ENCODE measurements around the gene ALKBH4.
"Not testable (repeated sequence)": the region's sequence is repeated elsewhere in the genome, so short reads cannot be mapped to it uniquely, and the experiment has no call there.

Gene ALKBH4

DNA sequence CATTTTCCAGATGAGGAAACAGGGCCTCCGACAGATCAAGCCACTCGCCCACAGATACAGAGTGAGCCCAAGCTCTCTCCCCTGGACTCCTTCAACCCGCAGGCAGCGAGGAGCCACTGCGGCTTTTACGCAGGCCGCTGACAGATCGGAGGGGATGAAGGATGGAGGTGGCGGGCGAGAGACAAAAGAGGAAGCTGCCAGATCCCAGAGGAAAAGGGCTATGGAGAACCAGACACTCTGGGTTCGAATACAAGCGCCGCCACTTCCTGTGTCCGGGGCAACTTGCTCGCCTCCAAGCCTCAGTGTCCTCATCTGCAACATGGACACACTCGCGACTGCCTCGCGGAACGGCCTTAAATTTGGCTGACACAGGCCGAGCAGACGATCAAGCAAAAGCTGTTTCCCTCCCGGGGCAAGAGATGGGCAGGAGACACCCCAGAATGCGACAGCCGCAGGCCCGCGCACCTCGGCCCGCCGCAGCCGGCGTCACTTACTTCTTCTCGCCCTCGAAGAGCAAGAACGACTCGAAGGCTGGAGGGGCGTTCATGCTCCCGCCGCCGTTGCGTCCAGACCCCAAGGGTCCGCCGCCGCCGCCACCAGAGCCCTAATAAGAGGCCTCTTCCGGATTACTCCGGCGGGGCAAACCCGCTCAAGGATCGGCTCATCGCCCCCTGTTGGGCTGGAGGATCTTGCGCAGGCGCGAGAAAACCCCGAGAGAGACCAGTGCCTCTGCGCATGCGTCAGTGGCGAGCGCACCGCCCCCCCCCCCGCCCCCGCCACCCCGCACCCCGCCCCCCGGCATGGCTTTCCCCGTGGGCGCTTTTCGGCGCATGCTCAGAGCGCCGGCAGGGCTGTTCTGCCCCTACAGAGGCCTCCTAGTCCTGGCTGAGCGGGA lies 13.9 kb upstream of the ALKBH4 start, which contains the start of gene POLR2J:
TSS of gene POLR2J (minus strand) at position 609 of the 895 bp plus-strand sequence. CDS start at position 547, 62 bp downstream.
- not testable (repeated sequence) for DNase-seq

DNA sequence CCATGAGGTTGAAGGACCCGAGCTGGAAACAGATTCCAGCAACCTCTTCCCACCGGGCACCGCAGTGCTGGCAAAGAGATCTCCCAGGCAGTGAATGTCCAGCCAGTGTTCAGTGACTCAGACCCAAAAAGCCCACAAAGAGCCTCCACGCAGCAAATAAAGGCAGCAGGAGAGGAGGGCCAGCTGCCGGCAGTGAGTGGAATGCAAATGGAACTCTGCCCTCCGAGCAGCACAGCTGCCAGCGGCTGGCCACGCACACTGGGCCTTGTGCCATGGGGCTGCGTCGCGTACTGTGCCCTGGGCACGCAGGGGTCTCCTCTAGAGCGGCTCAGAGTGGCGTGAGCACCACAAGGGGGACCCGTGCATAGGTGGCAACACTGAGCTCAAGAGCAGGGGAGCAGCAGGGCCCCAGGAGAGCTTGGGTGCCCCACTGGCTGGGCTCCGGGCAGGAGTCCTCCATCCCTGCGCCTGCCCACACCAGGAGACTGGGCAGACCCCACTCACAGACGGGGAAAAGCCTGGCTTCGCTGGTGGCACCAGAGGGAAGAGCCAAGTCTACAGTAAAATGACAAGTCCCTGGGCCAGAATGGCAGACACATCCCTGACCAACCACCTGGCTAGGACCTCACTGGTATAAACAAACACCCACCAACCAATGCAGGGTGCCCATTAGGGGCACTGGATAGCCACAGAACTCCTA lies 10.2 kb upstream of the ALKBH4 start:
- DNase-seq = not testable (repeated sequence)

DNA sequence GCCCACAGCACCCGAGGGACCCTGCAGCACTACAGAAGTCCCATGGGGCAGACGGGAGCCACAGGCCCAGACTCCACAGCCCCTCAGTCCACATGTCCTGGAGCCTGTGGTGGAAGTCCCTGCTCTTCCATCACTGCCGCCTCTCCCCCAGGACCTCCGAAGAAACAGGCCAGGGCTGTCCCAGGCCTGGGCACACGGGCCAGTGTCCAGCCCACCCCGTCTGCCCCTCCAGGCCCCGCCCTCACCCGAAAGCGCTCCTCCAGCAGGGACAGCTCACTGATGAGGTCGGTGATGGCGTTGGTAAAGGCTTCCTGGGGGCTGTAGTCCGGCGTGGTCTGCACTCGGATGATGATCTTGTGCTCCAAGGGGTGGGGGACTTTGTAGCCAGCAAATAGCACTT lies 9.5 kb upstream of the ALKBH4 start:
- not testable (repeated sequence) for DNase-seq

DNA sequence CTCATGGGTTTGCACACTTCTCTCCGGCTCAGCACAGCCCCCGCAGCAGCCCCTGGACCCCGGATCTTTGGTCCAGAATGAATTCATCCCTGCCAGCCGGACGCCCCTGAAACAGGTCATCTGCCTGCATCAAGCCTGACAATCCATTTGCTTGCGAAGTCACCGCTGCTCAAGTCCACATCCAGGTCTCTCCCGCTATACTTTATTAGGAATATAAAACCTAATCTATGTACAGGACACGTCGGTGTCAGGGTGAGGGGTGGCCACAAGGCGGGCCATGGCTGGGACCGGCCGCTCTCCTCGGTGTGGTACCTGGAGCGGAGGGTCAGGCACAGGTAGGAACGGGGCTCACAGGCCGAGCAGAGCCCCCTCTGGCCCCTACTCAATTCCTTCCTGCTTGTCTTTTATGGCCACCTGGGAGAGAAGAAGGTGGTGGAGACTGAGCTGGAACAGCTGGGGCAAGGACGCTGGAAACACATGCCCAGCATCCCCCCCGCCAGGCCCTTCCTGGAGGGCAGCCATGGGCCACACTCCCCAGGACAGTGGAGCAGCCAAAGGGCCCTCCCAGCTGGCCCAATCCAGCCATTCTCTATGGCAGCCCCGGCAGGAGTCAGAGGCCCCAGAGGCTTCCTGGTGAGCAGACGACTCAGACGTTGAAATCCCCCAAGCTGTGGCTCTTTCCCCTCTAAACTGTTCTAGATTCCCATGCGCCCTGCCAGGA lies 8.8 kb upstream of the ALKBH4 start:
- no peak for DNase-seq

DNA sequence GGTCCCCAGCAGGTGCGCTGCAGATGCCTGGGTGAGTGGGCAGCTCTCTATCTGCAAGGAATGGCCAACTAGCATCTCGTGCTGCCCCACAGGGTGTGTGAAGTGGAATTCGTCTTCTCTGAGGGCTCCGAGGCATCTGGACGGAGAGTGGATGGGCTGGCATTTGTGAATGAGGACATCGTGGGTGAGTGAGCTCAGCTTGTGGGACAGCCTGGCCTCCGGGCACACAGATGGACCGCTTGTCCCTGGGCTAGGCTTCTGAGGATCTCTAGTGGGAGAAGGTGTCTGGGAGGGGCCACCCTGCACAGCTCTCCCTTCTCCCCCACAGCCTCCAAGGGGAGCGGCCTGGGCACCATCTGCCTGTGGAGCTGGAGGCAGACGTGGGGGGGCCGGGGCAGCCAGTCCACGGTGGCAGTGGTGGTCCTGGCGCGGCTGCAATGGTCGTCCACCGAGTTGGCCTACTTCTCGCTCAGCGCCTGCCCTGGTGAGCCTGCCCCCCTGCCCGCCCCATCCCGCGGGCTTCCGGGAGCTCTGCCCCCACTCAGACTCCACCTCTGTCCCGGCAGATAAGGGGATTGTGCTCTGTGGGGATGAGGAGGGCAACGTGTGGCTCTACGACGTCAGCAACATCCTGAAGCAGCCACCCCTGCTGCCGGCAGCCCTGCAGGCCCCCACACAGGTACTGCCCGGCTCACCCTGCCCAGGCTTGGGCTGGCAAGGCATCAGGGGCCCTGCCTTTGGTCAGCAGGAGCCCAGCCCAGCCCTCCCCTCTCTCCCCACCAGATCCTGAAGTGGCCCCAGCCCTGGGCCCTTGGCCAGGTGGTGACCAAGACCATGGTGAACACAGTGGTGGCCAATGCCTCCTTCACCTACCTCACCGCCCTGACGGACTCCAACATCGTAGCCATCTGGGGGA lies 7.7 kb upstream of the ALKBH4 start:
- no peak for DNase-seq

DNA sequence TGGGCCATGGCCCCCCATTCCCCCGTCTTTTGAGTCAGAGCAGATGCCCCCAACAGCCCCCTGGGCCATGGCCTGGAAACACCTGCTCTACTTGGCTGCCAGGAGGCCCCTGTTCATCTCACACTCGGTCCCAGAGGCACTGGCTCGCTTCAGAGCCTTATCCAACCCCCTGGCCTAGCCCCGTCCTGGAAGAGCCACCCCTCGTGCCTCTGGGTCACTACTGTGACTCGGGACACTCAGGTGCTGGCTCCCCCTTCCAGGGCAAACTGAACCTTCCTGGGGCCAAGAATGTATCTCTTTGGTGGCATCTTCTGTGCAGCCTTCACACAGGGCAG lies 7.1 kb upstream of the ALKBH4 start:
- DNase-seq = no peak

DNA sequence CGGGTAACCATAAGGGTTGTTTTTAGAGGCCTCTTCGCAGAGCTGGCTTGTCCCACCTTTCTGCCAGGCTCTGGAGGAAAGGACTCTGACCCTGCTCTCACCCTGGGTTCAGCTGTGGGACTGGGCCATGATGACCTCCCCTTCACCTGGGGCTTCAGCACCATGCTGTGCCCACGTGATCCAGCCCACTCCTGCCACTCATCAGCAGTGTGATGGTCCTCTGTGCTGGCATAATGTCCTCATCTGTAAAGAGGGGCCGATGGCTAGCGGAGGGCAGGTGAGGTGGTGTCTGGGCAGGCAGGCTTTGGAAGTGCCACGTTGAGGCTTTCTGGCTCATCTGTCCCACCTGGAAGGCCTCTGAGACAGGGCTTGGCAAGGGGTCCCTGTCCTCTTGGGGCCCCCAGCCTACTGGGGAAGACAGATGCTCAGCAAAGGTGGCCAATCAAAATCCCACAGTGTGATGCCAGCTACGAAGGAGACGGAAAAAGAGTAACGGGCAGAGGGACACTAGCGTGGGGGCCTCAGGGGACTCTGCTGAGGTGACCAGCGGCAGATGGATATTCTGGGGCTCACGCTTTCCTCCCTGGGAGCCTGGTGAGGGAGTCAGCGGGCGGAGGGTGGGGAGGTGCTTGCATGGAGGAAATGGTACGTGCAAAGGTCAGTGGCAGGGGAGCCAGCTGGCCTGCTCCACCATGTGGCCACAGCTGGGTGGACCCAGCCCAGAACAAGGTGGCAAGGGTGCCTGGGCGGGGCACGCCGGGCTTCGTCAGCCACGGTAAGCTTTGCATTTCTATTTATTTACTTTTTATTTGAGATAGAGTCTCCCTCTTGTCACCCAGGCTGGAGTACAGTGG lies 5.5 kb upstream of the ALKBH4 start:
- DNase-seq = no peak

DNA sequence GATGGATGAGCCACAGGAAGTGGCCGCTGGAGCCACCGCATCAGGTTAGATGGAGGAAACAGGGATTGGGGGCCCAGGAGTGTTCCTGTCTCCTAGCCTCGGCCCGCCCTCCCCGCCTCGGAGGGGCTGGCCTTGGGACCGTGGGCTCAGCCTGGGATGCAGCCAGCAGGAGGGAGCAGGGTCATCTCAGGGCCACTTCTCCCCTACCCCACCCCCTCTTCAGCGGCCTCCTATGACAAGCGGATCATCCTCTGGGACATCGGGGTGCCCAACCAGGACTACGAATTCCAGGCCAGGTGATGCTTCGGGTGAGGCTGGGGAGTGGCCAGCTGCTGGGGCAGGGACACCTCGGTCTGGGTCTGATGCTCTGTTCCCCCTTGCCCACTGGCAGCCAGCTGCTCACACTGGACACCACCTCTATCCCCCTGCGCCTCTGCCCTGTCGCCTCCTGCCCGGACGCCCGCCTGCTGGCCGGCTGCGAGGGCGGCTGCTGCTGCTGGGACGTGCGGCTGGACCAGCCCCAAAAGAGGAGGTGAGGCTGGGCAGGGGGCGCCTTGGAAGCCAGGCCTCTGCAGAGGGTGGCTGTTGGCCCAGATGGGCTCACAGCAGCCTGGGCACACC lies 4.8 kb upstream of the ALKBH4 start:
- DNase-seq = no peak

DNA sequence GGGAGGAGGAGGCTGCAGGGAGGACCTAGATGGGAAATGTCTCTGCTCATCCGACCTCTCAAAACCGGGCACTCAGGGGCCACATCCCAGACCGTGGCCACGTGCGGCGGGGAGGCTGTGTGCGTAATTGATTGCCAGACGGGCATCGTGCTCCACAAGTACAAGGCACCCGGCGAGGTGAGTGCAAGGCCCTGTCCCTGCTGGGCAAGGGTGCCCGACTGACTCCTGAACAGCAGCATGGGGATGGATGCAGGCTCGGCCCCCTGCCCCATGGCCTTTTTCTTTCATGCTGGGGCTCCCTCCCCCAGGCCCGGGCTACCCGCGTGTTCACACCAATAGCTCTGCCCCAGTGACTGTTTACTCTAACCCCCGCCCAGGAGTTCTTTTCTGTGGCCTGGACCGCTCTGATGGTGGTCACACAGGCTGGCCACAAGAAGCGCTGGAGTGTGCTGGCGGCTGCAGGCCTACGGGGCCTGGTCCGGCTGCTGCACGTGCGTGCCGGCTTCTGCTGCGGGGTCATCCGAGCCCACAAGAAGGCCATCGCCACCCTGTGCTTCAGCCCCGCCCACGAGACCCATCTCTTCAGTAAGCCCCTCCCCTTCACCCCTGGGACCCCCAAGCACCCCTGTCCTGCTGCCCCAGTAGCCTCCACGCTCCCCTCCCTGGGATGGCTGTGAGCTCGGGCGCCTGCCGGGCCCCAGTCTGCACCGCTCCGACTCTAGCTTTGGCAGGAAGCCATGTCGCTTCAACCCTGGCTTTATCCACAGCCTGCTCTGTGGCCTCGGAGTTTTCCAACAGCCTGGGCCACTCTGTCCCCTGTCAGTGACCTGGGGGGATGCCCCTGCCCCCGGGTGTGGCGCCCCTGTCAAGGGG lies 4.1 kb upstream of the ALKBH4 start:
- DNase-seq = no peak

DNA sequence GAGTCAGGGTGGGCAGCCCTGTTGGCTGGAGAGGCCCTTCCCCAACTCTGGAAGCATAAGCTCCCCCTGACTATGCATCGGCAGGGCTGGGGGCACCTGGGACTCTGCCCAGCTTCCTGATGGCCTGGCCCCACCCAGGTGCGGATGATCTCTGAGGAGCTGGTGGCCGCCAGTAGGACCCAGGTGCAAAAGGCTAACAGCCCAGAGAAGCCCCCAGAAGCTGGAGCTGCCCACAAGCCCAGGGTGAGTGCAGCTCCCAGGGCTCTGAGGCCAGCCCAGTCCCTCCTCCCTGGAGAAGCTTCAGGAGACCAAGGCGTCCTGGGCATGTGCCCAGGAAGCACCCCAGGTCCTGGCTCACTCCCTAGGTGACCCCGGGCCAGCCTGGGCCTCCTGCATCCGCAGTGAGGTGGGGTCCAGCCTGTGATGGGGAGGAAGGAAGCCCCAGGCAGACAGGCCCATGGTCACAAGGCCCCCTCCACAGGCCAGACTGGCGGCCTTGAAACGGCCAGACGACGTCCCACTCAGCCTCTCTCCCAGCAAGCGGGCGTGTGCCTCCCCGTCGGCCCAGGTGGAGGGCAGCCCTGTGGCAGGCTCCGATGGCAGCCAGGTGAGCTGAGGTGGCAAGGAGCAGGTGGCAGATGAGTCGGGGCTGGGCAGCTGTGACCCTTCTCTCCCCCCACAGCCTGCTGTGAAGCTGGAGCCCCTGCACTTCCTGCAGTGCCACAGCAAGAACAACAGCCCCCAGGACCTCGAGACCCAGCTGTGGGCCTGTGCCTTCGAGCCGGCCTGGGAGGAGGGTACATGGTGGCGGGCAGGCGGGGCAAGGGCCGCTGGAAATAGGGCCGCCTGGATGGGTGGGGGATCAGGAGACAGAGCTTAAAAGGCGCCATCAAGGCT lies 3.2 kb upstream of the ALKBH4 start:
- DNase-seq = no peak

DNA sequence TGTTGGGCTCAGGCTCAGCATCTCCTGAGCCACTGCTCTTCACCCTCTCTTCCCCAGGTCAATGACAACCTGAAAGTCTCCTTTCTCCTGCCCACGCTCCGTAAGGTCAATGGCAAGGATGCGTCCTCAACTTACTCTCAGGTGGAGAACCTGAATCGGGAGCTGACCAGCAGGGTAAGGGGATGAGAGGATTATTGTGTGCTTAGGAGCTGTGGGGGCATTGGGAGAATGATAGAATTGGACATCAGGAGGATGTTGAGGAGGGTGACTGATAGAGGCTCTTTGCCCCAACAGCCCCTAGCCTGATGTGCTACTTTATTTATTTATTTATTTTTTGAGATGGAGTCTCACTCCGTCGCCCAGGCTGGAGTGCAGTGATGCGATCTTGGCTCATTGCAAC lies 1.4 kb upstream of the ALKBH4 start:
- no peak for DNase-seq

DNA sequence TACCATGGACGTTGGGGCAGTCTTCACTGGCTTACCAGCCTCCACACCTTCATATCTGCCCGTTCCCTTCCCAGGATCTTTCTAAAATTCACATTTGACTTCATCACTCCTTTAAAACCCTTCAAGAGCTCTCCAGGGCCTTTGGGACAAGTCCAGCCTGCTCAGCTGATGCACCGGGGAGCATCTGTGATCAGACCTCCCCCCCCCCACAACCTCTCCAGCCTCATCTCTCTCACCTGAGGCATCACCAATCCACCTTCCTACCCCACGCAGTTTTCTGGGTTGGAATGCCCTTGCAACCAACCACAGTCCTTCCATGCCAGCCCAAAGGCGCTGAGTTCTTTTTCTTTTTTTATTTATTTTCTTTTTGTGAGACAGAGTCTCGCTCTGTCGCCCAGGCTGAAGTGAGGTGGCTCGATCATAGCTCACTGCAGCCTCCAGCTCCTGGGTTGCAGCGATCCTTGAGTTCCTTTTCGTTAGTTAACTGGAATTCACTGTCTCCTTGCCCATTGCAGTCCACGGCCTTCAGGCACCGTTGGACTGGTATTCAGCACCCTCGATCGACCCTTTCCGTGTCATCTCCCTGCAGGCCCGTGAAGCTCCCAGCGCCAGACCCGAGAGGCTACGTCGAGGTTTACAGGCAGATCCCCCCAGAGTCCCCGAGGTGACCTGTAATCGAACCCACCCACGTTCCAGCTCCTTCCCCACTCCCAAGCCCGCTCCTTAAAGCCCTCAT lies 654 bp downstream of the ALKBH4 start:
- DNase-seq = no peak

DNA sequence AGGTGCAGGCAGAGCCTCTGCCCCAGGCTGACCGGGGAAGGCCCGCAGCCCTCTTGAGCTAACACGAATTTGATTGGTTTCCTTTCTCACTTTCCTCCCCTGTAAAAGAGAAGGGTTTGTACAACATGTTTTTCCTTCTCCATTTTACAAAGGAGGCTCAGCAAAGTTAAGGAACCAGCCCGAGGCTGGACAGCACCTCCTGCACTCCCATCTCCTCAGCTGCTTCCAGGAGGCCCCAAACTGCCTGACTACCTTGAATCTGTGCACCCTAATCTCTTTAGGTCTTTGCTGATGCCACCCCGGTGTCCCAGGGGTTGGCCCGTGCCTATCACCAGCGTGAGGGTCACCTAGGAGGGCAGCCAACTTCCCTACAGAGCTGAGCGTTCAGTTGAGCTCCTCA lies 4.2 kb downstream of the ALKBH4 start:
- DNase-seq = no peak

DNA sequence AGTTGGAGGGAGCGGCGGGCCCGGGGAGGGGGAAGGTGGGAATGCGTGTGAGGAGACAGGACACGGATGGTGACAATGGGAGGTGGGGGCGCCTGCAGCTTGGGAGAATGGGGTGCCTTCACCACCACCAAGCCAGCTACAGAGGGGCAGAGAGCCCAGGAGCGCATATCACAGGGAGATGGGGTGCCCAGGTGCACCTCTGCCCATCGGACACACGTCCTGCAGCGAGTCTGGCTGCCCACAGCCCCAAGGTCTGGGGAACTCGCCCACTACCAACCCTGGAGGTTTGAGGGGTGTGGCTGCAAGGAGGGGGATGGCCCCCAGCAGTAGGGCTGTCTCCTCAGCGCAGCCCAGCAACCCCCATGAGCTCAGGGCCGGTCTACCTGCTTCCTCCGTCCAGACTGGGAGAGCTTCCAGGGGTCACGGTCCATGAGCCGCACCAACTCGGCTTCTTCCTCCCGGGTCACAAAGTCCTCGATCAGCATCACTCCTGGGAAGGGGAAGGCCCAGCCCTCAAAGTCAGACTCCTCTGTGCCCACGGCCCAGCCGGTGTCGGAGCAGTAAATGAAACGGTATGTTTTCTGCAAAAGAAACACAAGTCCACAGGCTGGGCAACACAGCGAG lies 5.3 kb downstream of the ALKBH4 start:
- DNase-seq = no peak

DNA sequence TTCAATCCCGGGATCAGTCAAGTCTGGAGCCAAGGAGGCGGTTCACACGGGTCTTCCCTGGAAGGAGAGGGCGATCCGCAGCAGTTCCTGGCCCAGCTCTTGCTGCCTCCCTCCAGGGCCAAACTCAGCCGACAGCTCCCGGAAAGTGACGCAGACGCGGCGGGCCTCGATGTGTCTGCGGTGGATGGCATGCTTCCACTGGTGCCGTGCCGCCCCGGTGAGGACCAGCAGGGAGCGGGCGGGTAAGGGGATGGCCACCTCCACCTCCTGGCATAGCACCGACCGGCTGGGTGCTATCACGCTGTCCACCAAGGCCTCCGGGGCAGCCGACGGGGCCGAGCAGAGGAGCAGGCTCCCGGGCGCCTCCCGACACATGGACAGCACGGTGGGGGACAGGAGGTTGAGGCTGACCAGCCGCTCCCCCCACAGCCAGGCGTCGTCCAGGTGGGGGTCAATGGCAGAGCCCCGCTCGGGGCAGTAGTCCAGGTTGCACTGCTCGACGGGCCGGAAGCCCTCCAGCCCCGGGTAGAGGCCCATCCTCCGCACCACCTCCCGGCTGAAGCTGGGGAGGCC lies 7.2 kb downstream of the ALKBH4 start:
- no peak for DNase-seq

DNA sequence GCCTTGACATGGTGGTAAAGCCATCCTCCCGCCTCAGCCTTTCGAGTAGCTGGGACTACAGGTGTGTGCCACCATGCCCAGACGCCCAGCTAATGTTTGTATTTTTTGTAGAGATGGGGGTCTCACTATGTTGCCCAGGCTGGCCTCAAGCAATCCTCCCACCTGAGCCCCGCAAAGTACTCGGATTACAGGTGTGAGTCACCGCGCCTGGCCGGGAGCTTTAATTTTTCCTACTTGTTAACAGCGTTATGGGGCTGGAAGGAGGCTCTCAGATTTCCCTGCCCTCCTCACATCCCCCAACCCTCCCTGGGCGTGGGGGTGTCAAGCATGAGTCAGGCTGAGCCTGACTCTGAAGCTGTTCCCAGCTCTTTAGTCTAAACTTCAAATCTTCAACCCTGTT lies 8.3 kb downstream of the ALKBH4 start:
- DNase-seq = no peak

DNA sequence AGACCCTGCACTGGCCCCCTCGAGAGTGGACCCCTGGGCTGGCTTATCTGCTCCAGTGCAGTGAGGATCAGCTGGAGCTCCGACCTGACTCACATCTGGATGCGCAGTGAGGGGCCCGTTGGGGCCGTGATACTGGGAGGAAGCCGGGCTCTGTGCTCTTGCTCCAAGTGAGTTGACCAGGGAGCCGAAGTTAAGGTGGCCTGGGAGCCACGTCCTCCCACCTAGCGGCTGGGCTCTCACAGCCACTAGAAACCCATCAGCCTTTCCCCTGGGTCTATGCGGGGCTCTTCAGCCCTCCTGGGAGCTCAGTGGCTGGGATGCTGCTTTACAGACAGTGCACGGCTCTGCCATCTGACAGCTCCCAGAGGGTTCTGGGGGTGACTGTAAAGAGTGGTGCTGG lies 9.1 kb downstream of the ALKBH4 start:
- DNase-seq = no peak
